Activated naive CD4-positive, alpha-beta T cell treated with anti-CD3 and anti-CD28 coated beads for 36 hours (primary cell): ENCODE measurements around the gene DLK1. TPM values are rescaled to one million over a fixed set of nuclear protein-coding genes. Genes with fewer than 3 reads are reported as not detected.

Source experiments
- CTCF ChIA-PET: fragments of 350-600 bp; sonication (Branson Sonifier 250); formaldehyde crosslinking; loops from one replicate; lab custom pipeline; 2021; ENCODE audit warnings: antibody characterized with exemption; lab: Charles Lee
- DNase-seq: peaks from one replicate; pipeline ENCODE4 v3.0.0-alpha.2; 2020
- H3K27ac Mint-ChIP-seq: one replicate; pipeline ENCODE4 v1.8.0; 2021; ENCODE audit warnings: mild to moderate bottlenecking, mixed read lengths
- H3K27me3 Mint-ChIP-seq: one replicate; pipeline ENCODE4 v1.8.0; 2021; ENCODE audit warnings: low read depth, mixed read lengths
- H3K36me3 Mint-ChIP-seq: one replicate; pipeline ENCODE4 v1.8.0; 2021; ENCODE audit warnings: low read depth, mixed read lengths
- H3K4me1 Mint-ChIP-seq: one replicate; pipeline ENCODE4 v1.8.0; 2021; ENCODE audit warnings: low read depth, mixed read lengths
- H3K4me3 Mint-ChIP-seq: one replicate; pipeline ENCODE4 v1.8.0; 2021; ENCODE audit warnings: mild to moderate bottlenecking, moderate library complexity, mixed read lengths
- H3K9me3 Mint-ChIP-seq: one replicate; pipeline ENCODE4 v1.8.0; 2021; ENCODE audit warnings: mixed read lengths
- intact Hi-C: fragments of 100-400 bp; cut with micrococcal nuclease; formaldehyde crosslinking; loops from one replicate; pipeline ENCODE4 v1.15.1; 2023
- total RNA-seq, 2 experiments: library from RNA; stranded (reverse); gene quantifications; one replicate each; pipeline ENCODE4 v1.2.3, GENCODE V29; 2021

DLK1 gene
- total RNA-seq, 2 experiments from 2014 or later = not detected

- DNase-seq = no peak
- CTCF ChIA-PET = interaction anchor here (0.6 kb wide), 1 partner anchor 50 kb away, joined by 3 read pairs; no protein-coding TSS in a partner anchor
- Mint-ChIP-seq H3K9me3 (no peaks in the 10 kb centered on the region), H3K4me1 (no peaks in the 10 kb centered on the region), H3K27ac (no peak overlapping the region), H3K4me3 (no peak overlapping the region), H3K36me3 (no peaks in the 10 kb centered on the region), H3K27me3 (no peaks in the 10 kb centered on the region)
- intact Hi-C loops = no loop called here
Measured at GRCh38 chr14:100764471-100765115, 37.9 kb downstream of the DLK1 start.

- Mint-ChIP-seq H3K27me3 (no peaks in the 10 kb centered on the region), H3K9me3 (no peaks in the 10 kb centered on the region), H3K4me1 (no peaks in the 10 kb centered on the region), H3K27ac (no peak overlapping the region), H3K4me3 (no peak overlapping the region), H3K36me3 (no peaks in the 10 kb centered on the region)
- no peak for DNase-seq
- intact Hi-C loops = no loop called here
- CTCF ChIA-PET = no interaction called here
Measured at GRCh38 chr14:100765296-100765695, 38.6 kb downstream of the DLK1 start.

DNA sequence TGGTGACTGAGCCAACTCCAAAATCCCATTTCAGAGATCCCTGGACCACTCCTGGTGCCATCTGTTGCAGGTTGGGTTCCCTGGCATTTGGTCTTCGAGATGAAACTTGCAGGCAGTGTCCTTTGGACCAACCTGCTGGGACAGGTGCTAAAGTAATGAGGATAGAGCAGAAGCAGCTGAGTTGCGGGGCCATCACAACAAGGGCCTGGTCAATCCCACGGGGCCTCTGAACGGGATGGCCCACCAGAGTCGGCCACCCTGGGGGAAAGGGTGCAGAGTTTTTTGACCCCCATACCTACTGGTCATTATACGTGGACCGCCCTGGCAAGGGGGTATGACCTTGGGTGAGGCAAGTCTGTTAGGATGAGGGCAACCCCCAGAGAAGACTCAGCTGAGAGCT lies 39.3 kb downstream of the DLK1 start:
- no peaks in the 10 kb centered on the region for H3K36me3 Mint-ChIP-seq
- no peak overlapping the region for H3K4me3 Mint-ChIP-seq
- intact Hi-C loops = no loop called here
- DNase-seq = no peak
- H3K27ac Mint-ChIP-seq = no peak overlapping the region
- CTCF ChIA-PET = no interaction called here
- H3K27me3 Mint-ChIP-seq = peaks cover 4% of the 10 kb centered on the region
- no peaks in the 10 kb centered on the region for H3K9me3 Mint-ChIP-seq
- no peaks in the 10 kb centered on the region for H3K4me1 Mint-ChIP-seq

DNA sequence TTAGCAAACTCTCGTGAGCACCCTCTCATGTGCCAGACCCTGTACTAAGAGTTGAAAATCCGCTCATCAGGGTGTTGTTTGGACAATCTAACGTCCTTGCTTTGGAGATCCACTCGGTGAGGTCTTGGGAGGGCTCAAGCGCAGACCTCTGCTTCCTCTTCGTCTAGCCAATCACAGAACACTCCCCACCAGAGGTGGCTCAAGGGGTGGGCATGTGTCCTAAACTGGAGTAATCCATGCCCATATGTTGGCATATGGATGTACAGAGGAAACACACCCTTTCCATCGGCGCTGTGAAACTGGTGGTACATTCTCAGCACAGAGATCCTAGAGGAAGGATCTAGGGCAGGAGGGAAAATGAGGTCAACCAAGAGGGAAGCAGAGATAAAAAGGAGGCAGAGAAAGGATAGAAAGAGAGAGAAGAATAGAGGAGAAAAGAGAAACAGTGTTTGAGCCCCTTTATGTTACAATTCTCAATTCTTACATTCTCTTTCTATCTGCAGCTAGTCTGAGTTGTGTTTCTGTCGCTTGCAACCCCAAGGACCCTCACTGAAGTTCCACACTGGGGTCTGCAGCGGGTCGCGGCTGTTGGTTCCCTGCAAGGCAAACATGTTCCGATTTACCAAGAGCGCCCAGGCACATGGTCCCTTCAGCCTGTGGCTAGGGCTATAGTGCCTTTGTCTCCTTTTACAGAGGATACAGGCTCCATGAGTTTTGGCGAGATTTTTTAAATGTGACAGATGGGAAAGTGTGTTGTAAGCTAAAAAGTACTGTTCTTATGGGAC lies 40.5 kb downstream of the DLK1 start:
- CTCF ChIA-PET = no interaction called here
- no peaks in the 10 kb centered on the region for H3K4me1 Mint-ChIP-seq
- intact Hi-C loops = no loop called here
- H3K27me3 Mint-ChIP-seq = peaks cover 4% of the 10 kb centered on the region
- H3K36me3 Mint-ChIP-seq = no peaks in the 10 kb centered on the region
- peaks cover 2% of the 10 kb centered on the region for H3K9me3 Mint-ChIP-seq
- no peak overlapping the region for H3K27ac Mint-ChIP-seq
- no peak overlapping the region for H3K4me3 Mint-ChIP-seq
- no peak for DNase-seq

DNA sequence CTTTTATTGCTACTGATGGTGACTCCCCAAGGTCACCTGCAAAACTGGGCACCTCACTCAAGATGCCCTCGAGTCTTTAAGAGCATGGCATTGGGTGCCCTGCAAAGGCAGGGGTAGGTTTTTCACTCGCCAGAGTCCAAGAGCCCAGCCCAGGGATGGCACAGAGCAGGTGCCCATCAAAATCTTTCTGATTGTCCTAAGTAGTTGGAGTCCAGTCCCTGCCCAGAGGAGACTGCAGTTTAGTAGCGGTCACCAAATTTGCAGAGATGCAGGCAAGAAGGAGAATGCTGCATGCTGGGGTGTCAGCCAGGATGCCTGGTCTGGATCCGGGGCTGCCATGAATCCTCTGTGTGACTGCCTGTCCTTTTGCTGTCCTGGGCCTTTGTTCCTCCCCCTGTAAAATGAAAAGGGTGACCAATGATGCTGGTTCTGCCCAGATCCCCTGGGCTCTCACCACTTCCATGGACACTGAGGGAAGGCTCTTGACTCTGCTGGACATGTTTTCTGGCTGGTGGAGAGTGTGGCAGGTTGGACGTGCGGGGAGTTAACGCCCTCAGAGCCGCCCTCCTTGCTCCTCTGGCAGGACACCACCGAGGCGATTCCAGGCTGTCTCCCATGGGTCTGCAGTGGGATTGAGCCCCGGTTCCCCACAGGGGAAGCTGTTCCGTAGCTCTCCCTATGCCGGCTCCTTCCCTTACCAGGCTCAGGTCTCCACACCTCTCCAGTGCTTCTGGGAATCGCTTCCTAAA lies 41.3 kb downstream of the DLK1 start:
- Mint-ChIP-seq H3K9me3 (peaks cover 2% of the 10 kb centered on the region), H3K4me1 (no peaks in the 10 kb centered on the region), H3K27ac (no peak overlapping the region), H3K4me3 (no peak overlapping the region), H3K36me3 (no peaks in the 10 kb centered on the region), H3K27me3 (peaks cover 4% of the 10 kb centered on the region)
- CTCF ChIA-PET = no interaction called here
- no peak for DNase-seq
- intact Hi-C loops = no loop called here

- Mint-ChIP-seq H3K9me3 (peaks cover 2% of the 10 kb centered on the region), H3K27ac (no peak overlapping the region), H3K4me3 (no peak overlapping the region), H3K4me1 (no peaks in the 10 kb centered on the region), H3K27me3 (peaks cover 4% of the 10 kb centered on the region), H3K36me3 (no peaks in the 10 kb centered on the region)
- CTCF ChIA-PET = no interaction called here
- no peak for DNase-seq
- intact Hi-C loops = no loop called here
Measured at GRCh38 chr14:100769035-100769939, 42.6 kb downstream of the DLK1 start.

GRCh38 chr14:100770046-100770445 lies 43.4 kb downstream of the DLK1 start:
- peaks cover 2% of the 10 kb centered on the region for H3K9me3 Mint-ChIP-seq
- H3K36me3 Mint-ChIP-seq = no peaks in the 10 kb centered on the region
- H3K27me3 Mint-ChIP-seq = peaks cover 4% of the 10 kb centered on the region
- DNase-seq = no peak
- H3K4me3 Mint-ChIP-seq = no peak overlapping the region
- H3K4me1 Mint-ChIP-seq = no peaks in the 10 kb centered on the region
- no peak overlapping the region for H3K27ac Mint-ChIP-seq
- CTCF ChIA-PET = no interaction called here
- intact Hi-C loops = no loop called here

DNA sequence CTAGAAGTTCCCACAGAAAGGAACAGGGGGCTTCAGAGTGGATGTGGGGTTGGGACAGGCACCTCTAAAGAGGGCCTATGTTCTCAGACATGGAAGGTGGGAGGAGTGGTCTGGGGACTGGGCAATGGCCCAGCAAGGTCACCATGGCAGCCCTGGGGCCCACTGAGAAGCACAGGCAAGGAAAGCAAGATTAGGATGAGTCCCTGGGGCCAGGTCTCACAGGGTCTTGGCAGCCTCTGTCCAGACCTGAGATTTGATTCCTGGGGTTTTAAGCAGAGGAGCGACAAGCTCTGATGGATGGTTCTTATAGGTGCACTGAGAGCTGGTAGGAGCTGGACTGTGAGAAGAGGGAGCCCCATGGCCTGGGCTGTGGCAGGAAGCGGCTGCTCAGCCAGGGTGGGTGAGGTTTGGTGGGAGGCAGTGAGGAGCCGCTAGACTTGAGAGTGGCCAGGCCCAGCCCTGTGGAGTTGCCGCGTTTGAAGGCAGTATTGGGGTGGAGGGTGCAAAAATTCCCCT lies 44.0 kb downstream of the DLK1 start:
- Mint-ChIP-seq H3K9me3 (peaks cover 2% of the 10 kb centered on the region), H3K27me3 (peaks cover 4% of the 10 kb centered on the region), H3K27ac (no peak overlapping the region), H3K4me1 (no peaks in the 10 kb centered on the region), H3K4me3 (no peak overlapping the region), H3K36me3 (no peaks in the 10 kb centered on the region)
- intact Hi-C loops = no loop called here
- CTCF ChIA-PET = no interaction called here
- no peak for DNase-seq

- DNase-seq = no peak
- no peaks in the 10 kb centered on the region for H3K4me1 Mint-ChIP-seq
- intact Hi-C loops = no loop called here
- H3K9me3 Mint-ChIP-seq = peaks cover 2% of the 10 kb centered on the region
- H3K36me3 Mint-ChIP-seq = no peaks in the 10 kb centered on the region
- no peak overlapping the region for H3K4me3 Mint-ChIP-seq
- CTCF ChIA-PET = no interaction called here
- no peak overlapping the region for H3K27ac Mint-ChIP-seq
- peaks cover 4% of the 10 kb centered on the region for H3K27me3 Mint-ChIP-seq
Measured at GRCh38 chr14:100771121-100771800, 44.6 kb downstream of the DLK1 start.

DNA sequence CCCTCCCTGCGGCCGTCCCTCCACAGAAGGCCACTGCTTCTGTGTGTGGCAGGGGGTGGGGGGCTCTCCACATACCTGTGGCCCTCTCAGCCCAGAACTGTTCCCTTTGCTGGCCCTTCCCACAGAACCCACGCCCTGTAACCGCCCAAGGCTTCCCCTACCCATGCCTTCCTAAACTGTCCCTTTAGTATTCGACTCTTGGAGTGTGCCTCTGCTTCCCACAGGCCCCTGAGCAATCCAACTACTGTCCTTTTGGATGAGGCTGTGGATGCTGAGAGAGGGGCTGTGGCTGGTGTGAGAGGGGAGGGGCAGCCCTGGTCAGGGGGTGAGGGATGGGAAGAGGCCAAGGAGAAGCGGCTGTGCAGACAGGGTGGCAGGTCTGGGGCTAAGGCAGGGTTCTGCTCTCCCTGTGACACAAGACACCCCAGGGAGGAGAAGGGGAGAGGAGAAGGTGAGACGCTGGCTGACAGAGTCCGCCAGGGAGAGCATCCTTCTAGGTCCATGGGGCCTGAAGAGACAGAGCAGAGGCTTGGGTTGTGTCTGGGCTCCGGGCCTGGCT lies 46.0 kb downstream of the DLK1 start:
- Mint-ChIP-seq H3K4me3 (no peak overlapping the region), H3K27ac (no peak overlapping the region), H3K36me3 (no peaks in the 10 kb centered on the region), H3K27me3 (peaks cover 4% of the 10 kb centered on the region), H3K9me3 (peaks cover 2% of the 10 kb centered on the region), H3K4me1 (no peaks in the 10 kb centered on the region)
- intact Hi-C loops = no loop called here
- CTCF ChIA-PET = no interaction called here
- no peak for DNase-seq
